Fibroblast of lung (primary cell): ENCODE data around the gene SLC66A3.

Source experiments
- CTCF ChIP-seq, 2 donors: IDR thresholded peaks in 1 of 2; conservative IDR thresholded peaks in 1 of 2; 1 replicate in 1 of 2; 2 replicates in 1 of 2; pipeline ENCODE4 v1.5.1; 2011 to 2012; ENCODE audit warnings: low read length in 2 of 2, control low read depth in 1 of 2, inconsistent platforms in 1 of 2, low read depth in 1 of 2, mild to moderate bottlenecking in 1 of 2
- EZH2 ChIP-seq: IDR thresholded peaks from 2 replicates; pipeline ENCODE4 v1.5.1; 2012; ENCODE audit warnings: low read length, control low read depth, mild to moderate bottlenecking; ENCODE audit errors: missing control alignments

GRCh38 chr2:11128243-11128951 is 26.9 kb upstream of the SLC66A3 start:
- TF ChIP-seq CTCF (conservative IDR thresholded peaks at IDR 0.05 in 1 of 2, IDR thresholded peaks at IDR 0.05 in 1 of 2; ENCODE audit: low read depth in 1 of 2, low read length in 2 of 2) (no peak), EZH2 (no peak)
